ENCODE measurements around the gene GNB3.
"Not testable (repeated sequence)": the region's sequence is repeated elsewhere in the genome, so short reads cannot be mapped to it uniquely, and the experiment has no call there.

GNB3 gene

GRCh38 chr12:6883683-6884082, 43.0 kb downstream of the GNB3 start:
- no peak for DNase-seq (ENCODE audit: low read depth)

- no peak for DNase-seq (ENCODE audit: low read depth)
Measured at GRCh38 chr12:6884539-6884938, 43.8 kb downstream of the GNB3 start.

- DNase-seq (ENCODE audit: low read depth) = not testable (repeated sequence)
Measured at GRCh38 chr12:6886206-6886999, 45.7 kb downstream of the GNB3 start.

GRCh38 chr12:6887460-6887859, 46.7 kb downstream of the GNB3 start:
- DNase-seq (ENCODE audit: low read depth) = no peak

- DNase-seq (ENCODE audit: low read depth) = no peak
Measured at GRCh38 chr12:6888360-6888759, 47.6 kb downstream of the GNB3 start.

GRCh38 chr12:6888794-6889193, 48.1 kb downstream of the GNB3 start:
- DNase-seq (ENCODE audit: low read depth) = not testable (repeated sequence)

GRCh38 chr12:6889775-6890573, 49.2 kb downstream of the GNB3 start:
- not testable (repeated sequence) for DNase-seq (ENCODE audit: low read depth)

GRCh38 chr12:6890789-6891645, 50.3 kb downstream of the GNB3 start:
- peak; percentile 98 for DNase-seq (ENCODE audit: low read depth)

GRCh38 chr12:6891646-6892001, 50.9 kb downstream of the GNB3 start:
- DNase-seq (ENCODE audit: low read depth) = no peak

- not testable (repeated sequence) for DNase-seq (ENCODE audit: low read depth)
Measured at GRCh38 chr12:6892683-6893082, 52.0 kb downstream of the GNB3 start.

- DNase-seq (ENCODE audit: low read depth) = no peak
Measured at GRCh38 chr12:6894321-6894720, 53.6 kb downstream of the GNB3 start.
